SK-N-SH (cell line): ENCODE data around the gene ATP6V0E1.

Experiments
- EP300 ChIP-seq, 2 experiments: IDR thresholded peaks; 2 replicates each; pipeline versions ENCODE4 v1.4.0 to v1.6.1; 2012; ENCODE audit warnings: borderline replicate concordance in 1 of 2, low read depth in 1 of 2, low read length in 1 of 2
- GABPA ChIP-seq: IDR thresholded peaks from 2 replicates; pipeline ENCODE4 v1.4.0; 2012; ENCODE audit warnings: low read depth, mild to moderate bottlenecking
- NFIC ChIP-seq: IDR thresholded peaks from 2 replicates; pipeline ENCODE4 v1.4.0; 2012; ENCODE audit warnings: borderline replicate concordance
- POLR2AphosphoS5 ChIP-seq: IDR thresholded peaks from 2 replicates; pipeline ENCODE4 v1.6.1; 2012; ENCODE audit warnings: low read depth, low read length
- SIN3A ChIP-seq: IDR thresholded peaks from 2 replicates; pipeline ENCODE4 v1.6.1; 2012; ENCODE audit warnings: low read depth, mild to moderate bottlenecking, low read length, moderate library complexity, borderline replicate concordance
- TF ChIP-seq, protein P1 (sequence below): fragments of 200-600 bp; sonication (generic); IDR thresholded peaks from 2 replicates; pipeline ENCODE4 v1.6.1; 2017; ENCODE audit warnings: antibody characterized with exemption, mild to moderate bottlenecking, moderate library complexity
- TF ChIP-seq, protein P2 (sequence below): IDR thresholded peaks from 2 replicates; pipeline ENCODE4 v1.4.0; 2012; ENCODE audit warnings: low read depth

DNA sequence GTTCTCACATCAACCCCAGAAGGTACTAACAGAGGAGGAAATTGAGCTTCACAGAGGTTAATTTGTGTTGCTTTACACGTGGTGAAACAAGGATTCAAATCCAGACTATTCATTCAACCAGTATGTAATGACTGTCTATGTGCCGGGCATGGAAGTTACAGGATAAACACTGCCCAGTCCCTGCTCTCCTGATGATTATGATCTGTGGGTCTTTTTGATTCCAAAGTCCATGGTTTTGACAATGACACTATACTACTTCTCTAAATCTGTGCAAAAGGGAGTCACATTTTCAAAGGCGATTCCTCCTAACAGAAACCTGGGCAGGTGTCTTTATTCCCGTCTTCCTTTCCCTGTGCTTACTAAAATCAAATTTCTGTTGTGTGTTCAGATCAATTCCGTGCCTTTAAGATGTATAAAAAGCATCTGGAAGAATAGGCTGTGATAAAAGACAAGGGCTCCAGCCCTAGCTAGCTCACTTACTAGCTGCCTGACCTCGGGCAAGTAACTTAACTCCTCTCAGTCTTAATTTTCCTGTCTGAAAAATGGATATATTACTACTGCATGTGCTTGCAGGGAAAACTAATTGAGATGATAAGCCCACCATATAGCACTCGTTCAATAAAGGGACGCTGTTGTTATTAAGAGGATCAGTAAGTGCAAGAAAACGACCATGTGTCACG is 71.6 kb downstream of the ATP6V0E1 start:
- TF ChIP-seq NFIC (no peak), EP300 (IDR thresholded peaks at IDR 0.05; ENCODE audit: borderline replicate concordance in 1 of 2, low read depth in 1 of 2, low read length in 1 of 2) (no peak), SIN3A (no peak), POLR2AphosphoS5 (no peak), GABPA (no peak)
- TF ChIP-seq, protein P1, sequence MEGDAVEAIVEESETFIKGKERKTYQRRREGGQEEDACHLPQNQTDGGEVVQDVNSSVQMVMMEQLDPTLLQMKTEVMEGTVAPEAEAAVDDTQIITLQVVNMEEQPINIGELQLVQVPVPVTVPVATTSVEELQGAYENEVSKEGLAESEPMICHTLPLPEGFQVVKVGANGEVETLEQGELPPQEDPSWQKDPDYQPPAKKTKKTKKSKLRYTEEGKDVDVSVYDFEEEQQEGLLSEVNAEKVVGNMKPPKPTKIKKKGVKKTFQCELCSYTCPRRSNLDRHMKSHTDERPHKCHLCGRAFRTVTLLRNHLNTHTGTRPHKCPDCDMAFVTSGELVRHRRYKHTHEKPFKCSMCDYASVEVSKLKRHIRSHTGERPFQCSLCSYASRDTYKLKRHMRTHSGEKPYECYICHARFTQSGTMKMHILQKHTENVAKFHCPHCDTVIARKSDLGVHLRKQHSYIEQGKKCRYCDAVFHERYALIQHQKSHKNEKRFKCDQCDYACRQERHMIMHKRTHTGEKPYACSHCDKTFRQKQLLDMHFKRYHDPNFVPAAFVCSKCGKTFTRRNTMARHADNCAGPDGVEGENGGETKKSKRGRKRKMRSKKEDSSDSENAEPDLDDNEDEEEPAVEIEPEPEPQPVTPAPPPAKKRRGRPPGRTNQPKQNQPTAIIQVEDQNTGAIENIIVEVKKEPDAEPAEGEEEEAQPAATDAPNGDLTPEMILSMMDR = no peak
- TF ChIP-seq, protein P2, sequence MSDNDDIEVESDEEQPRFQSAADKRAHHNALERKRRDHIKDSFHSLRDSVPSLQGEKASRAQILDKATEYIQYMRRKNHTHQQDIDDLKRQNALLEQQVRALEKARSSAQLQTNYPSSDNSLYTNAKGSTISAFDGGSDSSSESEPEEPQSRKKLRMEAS = no peak
